Stimulated activated naive B cell treated with anti-CD40 and anti-IgM and Interleukin-4, amounts not matched to agents 10 μg/mL and 1 μg/mL and 100 μg/mL, for 72 hours (primary cell): Measurements from ENCODE around the gene PCSK6.
"Not testable (repeated sequence)": the region's sequence is repeated elsewhere in the genome, so short reads cannot be mapped to it uniquely, and the experiment has no call there.

Experiments used
- ATAC-seq, 2 donors: fragments of 150-1000 bp; cut with Tn5 transposase; replicated peaks; 2 replicates each; pipeline ENCODE4 v1.10.0; 2021; ENCODE audit warnings: moderate library complexity in 1 of 2
- DNase-seq: peaks from one replicate; pipeline ENCODE4 v3.0.0; 2021
- H3K27ac Mint-ChIP-seq: one replicate; pipeline ENCODE4 v1.8.0; 2022; ENCODE audit warnings: mild to moderate bottlenecking, mixed read lengths
- H3K27me3 Mint-ChIP-seq, 2 donors: one replicate each; pipeline ENCODE4 v1.8.0; 2022; ENCODE audit warnings: mixed read lengths in 2 of 2
- H3K36me3 Mint-ChIP-seq, 2 donors: one replicate each; pipeline ENCODE4 v1.8.0; 2022; ENCODE audit warnings: mixed read lengths in 2 of 2, mild to moderate bottlenecking in 1 of 2
- H3K4me1 Mint-ChIP-seq, 2 donors: one replicate each; pipeline ENCODE4 v1.8.0; 2022; ENCODE audit warnings: mixed read lengths in 2 of 2, mild to moderate bottlenecking in 1 of 2
- H3K4me3 Mint-ChIP-seq, 2 donors: one replicate each; pipeline ENCODE4 v1.8.0; 2022; ENCODE audit warnings: mild to moderate bottlenecking in 2 of 2, mixed read lengths in 2 of 2, moderate library complexity in 1 of 2
- H3K9me3 Mint-ChIP-seq, 2 donors: one replicate each; pipeline ENCODE4 v1.8.0; 2022; ENCODE audit warnings: mixed read lengths in 2 of 2, mild to moderate bottlenecking in 1 of 2

PCSK6 gene

GRCh38 chr15:101476756-101477155 lies 12.8 kb downstream of the PCSK6 start:
- no peak overlapping the region for H3K27ac Mint-ChIP-seq
- H3K4me1 Mint-ChIP-seq, result no peaks in the 10 kb centered on the region
- no peaks in the 10 kb centered on the region for H3K9me3 Mint-ChIP-seq
- DNase-seq (no peak), ATAC-seq (no peak)
- peaks cover 24 to 41% of the 10 kb centered on the region in 2 donors for H3K27me3 Mint-ChIP-seq
- no peaks in the 10 kb centered on the region for H3K36me3 Mint-ChIP-seq
- H3K4me3 Mint-ChIP-seq, result no peak overlapping the region

- H3K27ac Mint-ChIP-seq, result no peak overlapping the region
- no peak overlapping the region for H3K4me3 Mint-ChIP-seq
- H3K9me3 Mint-ChIP-seq, result no peaks in the 10 kb centered on the region
- DNase-seq (no peak), ATAC-seq (no peak)
- H3K27me3 Mint-ChIP-seq, result peaks cover 17 to 23% of the 10 kb centered on the region in 2 donors
- no peaks in the 10 kb centered on the region for H3K4me1 Mint-ChIP-seq
- no peaks in the 10 kb centered on the region for H3K36me3 Mint-ChIP-seq
These were observed 14.5 kb downstream of the PCSK6 start for GRCh38 chr15:101474983-101475382.

- no peak for ATAC-seq
- Mint-ChIP-seq H3K27ac (no peak overlapping the region), H3K4me3 (no peak overlapping the region), H3K9me3 (no peaks in the 10 kb centered on the region), H3K36me3 (no peaks in the 10 kb centered on the region), H3K4me1 (no peaks in the 10 kb centered on the region), H3K27me3 (peaks cover 13 to 15% of the 10 kb centered on the region in 2 donors)
- no peak for DNase-seq
These were observed 15.3 kb downstream of the PCSK6 start for GRCh38 chr15:101474233-101474632.

GRCh38 chr15:101472033-101472432 lies 17.5 kb downstream of the PCSK6 start:
- H3K27me3 Mint-ChIP-seq, result peaks cover 9 to 10% of the 10 kb centered on the region in 2 donors
- no peak for ATAC-seq
- H3K36me3 Mint-ChIP-seq, result no peaks in the 10 kb centered on the region
- no peak for DNase-seq
- H3K4me3 Mint-ChIP-seq, result no peak overlapping the region
- no peaks in the 10 kb centered on the region for H3K4me1 Mint-ChIP-seq
- no peaks in the 10 kb centered on the region for H3K9me3 Mint-ChIP-seq
- no peak overlapping the region for H3K27ac Mint-ChIP-seq

GRCh38 chr15:101470548-101471239 lies 18.8 kb downstream of the PCSK6 start:
- ATAC-seq (no peak), DNase-seq (no peak)
- Mint-ChIP-seq H3K27me3 (peaks cover 10 to 20% of the 10 kb centered on the region in 2 donors), H3K4me3 (no peak overlapping the region), H3K36me3 (no peaks in the 10 kb centered on the region), H3K4me1 (no peaks in the 10 kb centered on the region), H3K27ac (no peak overlapping the region), H3K9me3 (peaks cover 0 to 6% of the 10 kb centered on the region in 2 donors)

- no peak for ATAC-seq
- H3K36me3 Mint-ChIP-seq, result no peaks in the 10 kb centered on the region
- H3K4me1 Mint-ChIP-seq, result no peaks in the 10 kb centered on the region
- H3K27me3 Mint-ChIP-seq, result peaks cover 5 to 25% of the 10 kb centered on the region in 2 donors
- no peak overlapping the region for H3K4me3 Mint-ChIP-seq
- no peak overlapping the region for H3K27ac Mint-ChIP-seq
- peaks cover 0 to 6% of the 10 kb centered on the region in 2 donors for H3K9me3 Mint-ChIP-seq
- DNase-seq, result no peak
These were observed 19.8 kb downstream of the PCSK6 start for GRCh38 chr15:101469520-101470288.

GRCh38 chr15:101466188-101466587 lies 23.3 kb downstream of the PCSK6 start:
- DNase-seq (no peak), ATAC-seq (no peak)
- Mint-ChIP-seq H3K4me3 (no peak overlapping the region), H3K27ac (no peak overlapping the region), H3K27me3 (peaks cover 8 to 36% of the 10 kb centered on the region in 2 donors), H3K4me1 (peaks cover 0 to 4% of the 10 kb centered on the region in 2 donors), H3K36me3 (no peaks in the 10 kb centered on the region), H3K9me3 (peaks cover 0 to 6% of the 10 kb centered on the region in 2 donors)

- DNase-seq (no peak), ATAC-seq (no peak)
- Mint-ChIP-seq H3K4me3 (no peak overlapping the region), H3K27ac (no peak overlapping the region), H3K27me3 (peaks cover 13 to 43% of the 10 kb centered on the region in 2 donors), H3K9me3 (peaks cover 0 to 6% of the 10 kb centered on the region in 2 donors), H3K4me1 (peaks cover 0 to 5% of the 10 kb centered on the region in 2 donors), H3K36me3 (no peaks in the 10 kb centered on the region)
These were observed 24.4 kb downstream of the PCSK6 start for GRCh38 chr15:101464999-101465669.

GRCh38 chr15:101464256-101464998 lies 25.1 kb downstream of the PCSK6 start:
- H3K36me3 Mint-ChIP-seq, result no peaks in the 10 kb centered on the region
- DNase-seq, result no peak
- peaks cover 0 to 5% of the 10 kb centered on the region in 2 donors for H3K4me1 Mint-ChIP-seq
- ATAC-seq, result no peak
- no peak overlapping the region for H3K4me3 Mint-ChIP-seq
- peaks cover 20 to 50% of the 10 kb centered on the region in 2 donors for H3K27me3 Mint-ChIP-seq
- peaks cover 0 to 6% of the 10 kb centered on the region in 2 donors for H3K9me3 Mint-ChIP-seq
- H3K27ac Mint-ChIP-seq, result no peak overlapping the region

GRCh38 chr15:101463696-101464095 lies 25.8 kb downstream of the PCSK6 start:
- H3K4me3 Mint-ChIP-seq, H3K27ac Mint-ChIP-seq, H3K9me3 Mint-ChIP-seq, ATAC-seq, DNase-seq, H3K36me3 Mint-ChIP-seq, H3K4me1 Mint-ChIP-seq: not testable (repeated sequence)
- peaks cover 23 to 54% of the 10 kb centered on the region in 2 donors for H3K27me3 Mint-ChIP-seq

GRCh38 chr15:101463270-101463669 lies 26.2 kb downstream of the PCSK6 start:
- peaks cover 0 to 5% of the 10 kb centered on the region in 2 donors for H3K4me1 Mint-ChIP-seq

GRCh38 chr15:101461097-101461496 lies 28.4 kb downstream of the PCSK6 start:
- ATAC-seq (no peak), DNase-seq (no peak)
- Mint-ChIP-seq H3K27me3 (peaks cover 23 to 56% of the 10 kb centered on the region in 2 donors), H3K4me1 (peaks cover 0 to 5% of the 10 kb centered on the region in 2 donors), H3K9me3 (peaks cover 0 to 3% of the 10 kb centered on the region in 2 donors), H3K4me3 (no peak overlapping the region), H3K36me3 (no peaks in the 10 kb centered on the region), H3K27ac (no peak overlapping the region)

More at GRCh38 chr15:101463270-101463669, 26.2 kb downstream of the PCSK6 start:
- Mint-ChIP-seq H3K27me3 (peaks cover 23 to 57% of the 10 kb centered on the region in 2 donors), H3K27ac (no peak overlapping the region), H3K4me3 (no peak overlapping the region), H3K36me3 (no peaks in the 10 kb centered on the region), H3K9me3 (peaks cover 0 to 6% of the 10 kb centered on the region in 2 donors)
- ATAC-seq, result no peak
- DNase-seq, result no peak

- H3K4me3 Mint-ChIP-seq, result no peak overlapping the region
- peaks cover 30 to 56% of the 10 kb centered on the region in 2 donors for H3K27me3 Mint-ChIP-seq
- ATAC-seq, result no peak
- no peak overlapping the region for H3K27ac Mint-ChIP-seq
- peaks cover 0 to 13% of the 10 kb centered on the region in 2 donors for H3K4me1 Mint-ChIP-seq
- no peaks in the 10 kb centered on the region for H3K9me3 Mint-ChIP-seq
- no peaks in the 10 kb centered on the region for H3K36me3 Mint-ChIP-seq
- DNase-seq, result no peak
These were observed 29.8 kb downstream of the PCSK6 start for GRCh38 chr15:101459579-101460300.
